Urothelium cell line (cell line): ENCODE results near the gene MIR17HG.
"Not testable (repeated sequence)": the region's sequence is repeated elsewhere in the genome, so short reads cannot be mapped to it uniquely, and the experiment has no call there.

ENCODE experiments used
- DNase-seq: peaks from one replicate; pipeline ENCODE4 v3.0.0; 2011; ENCODE audit warnings: low spot score, mixed read lengths
- FAIRE-seq: peaks from 2 replicates; lab custom pipeline; 2011; peaks lifted over from hg19 to GRCh38; lab: Jason Lieb, UNC

MIR17HG gene

DNA sequence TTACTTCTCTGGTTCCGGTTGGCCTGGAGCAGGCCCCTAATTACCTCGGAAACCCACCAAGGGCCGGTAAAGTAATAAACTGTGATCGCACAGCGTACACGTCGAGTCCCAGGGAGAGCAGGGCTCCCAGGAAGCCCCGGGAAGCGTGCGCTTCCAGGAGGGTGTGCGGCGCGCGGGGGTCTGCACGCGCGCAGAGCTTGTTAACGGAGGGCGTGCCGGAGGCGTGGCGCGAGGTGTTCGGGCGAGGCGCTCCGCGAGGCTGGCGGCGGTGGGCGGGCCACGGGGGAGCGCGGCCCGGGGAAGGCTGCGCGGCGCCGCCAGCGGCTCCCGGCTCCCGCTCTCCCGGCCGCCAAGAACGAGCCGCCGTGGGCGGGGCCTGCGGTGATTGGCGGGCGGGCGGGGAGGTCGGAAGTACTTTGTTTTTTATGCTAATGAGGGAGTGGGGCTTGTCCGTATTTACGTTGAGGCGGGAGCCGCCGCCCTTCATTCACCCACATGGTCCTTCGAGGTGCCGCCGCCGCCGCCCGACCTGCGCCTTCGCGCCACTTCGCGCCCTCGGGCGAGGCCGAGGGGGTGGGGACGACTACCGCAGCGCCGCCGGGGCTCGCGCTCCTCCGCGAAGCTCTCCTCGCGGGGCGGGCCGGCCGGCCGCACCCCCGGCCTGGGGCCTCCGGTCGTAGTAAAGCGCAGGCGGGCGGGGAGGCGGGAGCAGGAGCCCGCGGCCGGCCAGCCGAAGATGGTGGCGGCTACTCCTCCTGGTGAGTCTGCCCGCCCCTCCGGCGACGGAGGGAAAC lies at the start of gene MIR17HG:
Gene MIR17HG (plus strand): TSS at position 486 of the 794 bp plus-strand sequence.
- DNase-seq: peak; percentile 86
- no peak for FAIRE-seq

DNA sequence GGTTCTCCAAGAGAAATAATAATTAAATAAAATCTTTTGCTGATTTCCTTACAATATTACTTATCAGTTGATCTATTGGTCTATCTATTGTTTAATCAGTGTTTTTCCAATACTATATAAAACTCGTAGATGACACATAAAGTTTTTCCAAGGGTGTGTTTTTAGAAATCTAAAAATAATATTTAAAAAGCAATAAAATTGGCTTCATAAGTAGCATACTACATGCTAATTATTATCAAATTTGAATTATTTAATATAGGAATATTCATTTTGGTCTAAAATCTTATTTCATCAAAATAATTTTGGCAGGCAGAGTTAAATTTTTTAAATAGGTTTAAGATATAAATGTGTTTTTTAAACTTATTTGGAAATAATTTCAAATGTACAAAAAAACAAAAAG lies 49.4 kb upstream of the MIR17HG start:
- no peak for DNase-seq
- no peak for FAIRE-seq

- no peak for FAIRE-seq
- no peak for DNase-seq
Measured at GRCh38 chr13:91302111-91302510, 45.4 kb upstream of the MIR17HG start.

- FAIRE-seq (no peak), DNase-seq (no peak)
Measured at GRCh38 chr13:91303031-91303430, 44.5 kb upstream of the MIR17HG start.

- DNase-seq (no peak), FAIRE-seq (no peak)
Measured at GRCh38 chr13:91304741-91305140, 42.7 kb upstream of the MIR17HG start.

GRCh38 chr13:91305652-91306051 lies 41.8 kb upstream of the MIR17HG start:
- no peak for DNase-seq
- no peak for FAIRE-seq

- no peak for DNase-seq
- FAIRE-seq: no peak
Measured at GRCh38 chr13:91307887-91308286, 39.6 kb upstream of the MIR17HG start.

GRCh38 chr13:91308299-91308698 lies 39.2 kb upstream of the MIR17HG start:
- no peak for FAIRE-seq

GRCh38 chr13:91311491-91311890 lies 36.0 kb upstream of the MIR17HG start:
- DNase-seq (no peak), FAIRE-seq (no peak)

More at GRCh38 chr13:91308299-91308698, 39.2 kb upstream of the MIR17HG start:
- DNase-seq: no peak

DNA sequence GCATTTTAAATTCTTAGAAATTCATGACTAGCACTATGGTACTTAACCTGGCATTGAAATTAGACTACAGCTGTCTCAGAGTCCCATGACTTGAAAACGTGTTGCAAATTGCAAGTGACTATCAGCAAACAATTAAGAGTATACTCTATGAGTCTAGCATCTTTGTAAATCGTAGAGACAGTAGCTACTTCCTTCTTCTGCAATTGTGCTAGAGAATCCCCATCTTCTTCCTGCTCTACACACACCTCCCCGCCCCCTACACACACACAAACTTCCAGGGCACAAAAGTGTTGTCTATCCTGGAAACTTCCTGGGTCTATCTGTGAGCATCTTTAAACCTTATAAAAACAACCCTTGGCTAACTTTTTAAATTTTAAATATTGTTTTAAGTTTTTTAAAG lies 35.2 kb upstream of the MIR17HG start:
- FAIRE-seq (no peak), DNase-seq (no peak)

DNA sequence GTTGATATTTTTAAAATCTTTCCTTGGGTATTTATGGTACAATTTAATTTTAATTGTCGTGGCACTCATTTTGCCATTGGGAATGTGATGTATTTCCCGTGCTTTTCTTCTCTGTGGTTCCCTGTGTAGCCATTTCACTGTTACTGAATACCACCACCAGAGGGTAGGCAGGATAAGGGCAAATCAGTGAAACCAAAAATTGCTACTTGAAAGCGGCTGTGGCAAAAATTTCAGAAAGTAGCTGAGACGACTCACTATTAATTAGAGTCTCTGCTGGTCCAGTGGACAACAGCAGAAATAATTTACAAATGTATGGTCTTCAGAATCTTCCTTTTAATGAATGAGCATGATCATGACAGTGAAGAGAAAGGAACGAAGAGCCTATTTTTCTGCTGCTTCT lies 34.4 kb upstream of the MIR17HG start:
- DNase-seq (peak; percentile 8), FAIRE-seq (no peak)

DNA sequence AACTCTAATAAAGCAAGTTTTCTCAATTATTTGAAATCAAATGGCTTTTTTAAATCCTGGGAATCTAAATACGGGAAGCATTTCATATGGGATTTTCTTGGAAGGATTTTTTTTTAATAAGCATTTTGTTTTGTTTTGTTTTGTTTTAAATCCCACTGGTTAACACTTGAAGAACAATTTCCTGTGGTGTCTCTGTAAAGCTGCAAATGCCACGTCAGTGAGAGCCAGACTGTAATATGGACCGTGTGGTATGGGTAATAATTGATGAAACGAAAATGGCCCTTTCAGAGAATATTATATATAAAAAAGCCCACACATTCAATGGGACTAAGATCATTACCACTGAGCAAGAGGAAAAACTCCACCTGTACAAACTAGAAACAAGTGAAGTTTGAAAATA lies 33.9 kb upstream of the MIR17HG start:
- no peak for DNase-seq
- FAIRE-seq: no peak

- no peak for DNase-seq
- no peak for FAIRE-seq
Measured at GRCh38 chr13:91314888-91315287, 32.6 kb upstream of the MIR17HG start.

DNA sequence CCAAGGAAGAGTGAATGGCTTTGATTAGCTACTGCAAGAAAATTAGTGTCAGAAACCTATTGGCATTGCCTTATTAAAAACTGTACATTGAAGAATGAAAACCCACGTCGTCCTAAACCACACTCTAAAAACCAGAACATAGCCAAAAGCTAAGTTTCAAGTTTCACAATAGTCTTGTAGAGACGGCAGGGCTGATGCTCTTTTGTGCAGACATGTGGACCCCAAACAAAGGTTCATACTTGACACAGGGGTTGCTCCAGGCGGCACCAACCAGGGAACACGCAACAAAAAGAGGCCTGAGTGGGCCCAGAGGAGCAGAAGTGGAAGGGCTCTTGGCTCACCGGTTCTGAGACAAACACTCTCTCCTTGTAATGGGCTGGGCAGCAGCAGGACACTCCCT lies 28.6 kb upstream of the MIR17HG start:
- DNase-seq (no peak), FAIRE-seq (no peak)

- no peak for DNase-seq
- FAIRE-seq: no peak
Measured at GRCh38 chr13:91319996-91320395, 27.5 kb upstream of the MIR17HG start.

- not testable (repeated sequence) for DNase-seq, FAIRE-seq
Measured at GRCh38 chr13:91320990-91321389, 26.5 kb upstream of the MIR17HG start.

DNA sequence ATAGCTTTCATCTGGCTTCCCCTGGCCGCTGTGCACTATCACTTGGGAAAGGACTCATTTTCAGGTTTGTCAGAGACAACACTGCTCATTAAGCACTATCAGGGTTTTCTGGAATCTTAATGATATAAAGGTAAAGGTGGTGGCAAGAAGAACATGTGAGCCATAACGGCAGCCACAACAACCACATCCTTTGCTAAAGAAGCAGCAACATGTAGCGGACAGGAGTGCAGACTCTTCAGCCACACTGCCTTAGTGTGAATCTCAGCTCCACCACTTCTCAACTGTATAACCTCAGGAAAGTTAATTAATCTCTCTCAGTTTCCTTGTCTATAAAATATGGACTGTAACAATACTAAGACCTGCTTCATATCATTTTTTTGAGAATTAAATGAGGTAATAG lies 24.1 kb upstream of the MIR17HG start:
- no peak for DNase-seq
- no peak for FAIRE-seq

- DNase-seq (no peak), FAIRE-seq (no peak)
Measured at GRCh38 chr13:91326146-91326545, 21.3 kb upstream of the MIR17HG start.

DNA sequence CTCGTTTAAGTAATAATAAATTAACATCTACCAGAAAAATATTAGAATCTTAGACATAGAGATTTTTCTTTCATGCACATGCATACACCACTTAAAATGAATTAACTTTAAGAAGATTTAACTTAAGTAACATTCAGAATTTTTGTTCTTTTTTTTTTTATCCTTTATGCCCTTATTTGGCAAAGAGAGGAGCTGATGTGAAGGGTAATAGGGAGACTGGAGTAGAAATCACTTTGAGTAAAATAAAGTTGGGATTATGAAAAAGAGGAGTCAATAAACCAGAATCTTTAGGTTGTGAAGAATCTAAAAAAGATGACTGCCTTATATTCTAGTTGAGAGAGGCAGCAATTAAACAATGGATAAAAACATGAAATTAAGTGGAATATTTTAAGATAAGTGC lies 18.8 kb upstream of the MIR17HG start:
- DNase-seq (no peak), FAIRE-seq (no peak)

DNA sequence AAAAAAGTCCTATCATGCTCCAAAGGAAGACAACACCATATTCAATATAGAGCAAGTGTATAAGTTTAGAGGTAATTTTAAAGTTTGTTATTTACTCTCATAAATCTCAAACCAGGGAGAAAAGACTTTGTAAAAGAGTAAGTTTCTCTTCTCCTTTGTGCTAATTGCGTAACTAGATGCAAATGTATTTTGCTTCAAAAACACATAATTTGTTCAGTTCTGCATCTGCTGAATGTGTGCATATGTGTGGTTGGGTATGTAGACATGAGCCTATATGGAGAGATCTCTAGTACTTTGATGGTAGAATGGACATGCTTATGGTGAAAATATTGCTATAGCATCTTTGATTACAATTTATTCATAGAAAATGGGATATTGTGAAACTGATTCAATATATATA lies 17.8 kb upstream of the MIR17HG start:
- DNase-seq (no peak), FAIRE-seq (no peak)

GRCh38 chr13:91331047-91331915 lies 16.2 kb upstream of the MIR17HG start:
- no peak for FAIRE-seq
- DNase-seq: no peak

DNA sequence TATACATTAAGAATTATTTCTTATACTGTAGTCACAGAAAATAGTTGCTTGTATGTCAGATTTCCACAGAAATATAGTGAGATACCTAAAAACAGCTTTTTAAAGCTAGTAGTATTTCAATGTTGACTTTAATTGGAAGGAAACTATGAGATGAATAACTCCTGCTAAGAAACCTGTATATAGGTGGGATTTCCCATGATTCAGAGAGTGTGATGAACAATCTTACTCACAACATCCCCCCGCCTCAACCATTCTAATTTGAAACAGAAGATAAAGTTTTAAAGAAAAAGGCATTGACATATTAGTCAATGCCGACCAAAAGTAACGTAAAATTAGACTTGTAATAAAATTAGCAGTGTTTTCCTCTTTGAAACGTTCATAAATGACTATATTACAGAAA lies 1.4 kb upstream of the MIR17HG start:
- no peak for DNase-seq
- FAIRE-seq: no peak
